Keratinocyte (primary cell): ENCODE results near the gene DSCAML1. TPM values are rescaled to one million over a fixed set of nuclear protein-coding genes. Genes with fewer than 3 reads are reported as not detected.

Experiments
- DNase-seq: peaks from one replicate; pipeline ENCODE4 v3.0.0-alpha.2; 2011; ENCODE audit warnings: low read depth, missing footprints, low spot score
- FAIRE-seq: peaks from 2 replicates; lab custom pipeline; 2011; peaks lifted over from hg19 to GRCh38; lab: Jason Lieb, UNC
- H2AFZ ChIP-seq: 2 replicates; pipeline ENCODE4 v1.6.0; 2012; ENCODE audit warnings: low read length, control low read depth, inconsistent platforms; ENCODE audit not compliant: control insufficient read depth
- H3K27ac ChIP-seq: 2 replicates; pipeline ENCODE4 v1.5.1; 2011; ENCODE audit warnings: low read length; ENCODE audit not compliant: control insufficient read depth, insufficient read depth
- H3K27me3 ChIP-seq: 3 replicates; pipeline ENCODE4 v1.6.0; 2011; ENCODE audit warnings: low read length; ENCODE audit not compliant: control insufficient read depth, insufficient read depth; ENCODE audit errors: extremely low read depth
- H3K36me3 ChIP-seq, 2 experiments: 2 replicates in 1 of 2; 3 replicates in 1 of 2; pipeline ENCODE4 v1.5.1; 2011; ENCODE audit warnings: low read length in 2 of 2, mild to moderate bottlenecking in 1 of 2; ENCODE audit not compliant: control insufficient read depth in 2 of 2, insufficient read depth in 2 of 2; ENCODE audit errors: extremely low read depth in 1 of 2
- H3K4me1 ChIP-seq: 3 replicates; pipeline ENCODE4 v1.5.1; 2011; ENCODE audit warnings: low read length; ENCODE audit not compliant: control insufficient read depth, insufficient read depth; ENCODE audit errors: extremely low read depth
- H3K4me2 ChIP-seq: 3 replicates; pipeline ENCODE4 v1.6.0; 2011; ENCODE audit warnings: low read depth, low read length; ENCODE audit not compliant: control insufficient read depth, insufficient read depth; ENCODE audit errors: extremely low read depth
- H3K4me3 ChIP-seq, 3 experiments: fragments of 200-600 bp in 1 of 3; sonication (generic) in 1 of 3; 2 replicates in 2 of 3; 3 replicates in 1 of 3; pipeline ENCODE4 v1.5.1; 2011 to 2016; ENCODE audit warnings: low read length in 3 of 3, mild to moderate bottlenecking in 3 of 3, control low read depth in 2 of 3, inconsistent platforms in 1 of 3, low read depth in 1 of 3, mixed read lengths in 1 of 3, mixed run types in 1 of 3, moderate library complexity in 1 of 3; ENCODE audit not compliant: control insufficient read depth in 2 of 3, insufficient read depth in 2 of 3; ENCODE audit errors: extremely low read depth in 1 of 3
- H3K79me2 ChIP-seq: 2 replicates; pipeline ENCODE4 v1.6.0; 2012; ENCODE audit warnings: low read length; ENCODE audit not compliant: control insufficient read depth, insufficient read depth
- H3K9ac ChIP-seq: 3 replicates; pipeline ENCODE4 v1.6.0; 2011; ENCODE audit warnings: low read length; ENCODE audit not compliant: control insufficient read depth, insufficient read depth; ENCODE audit errors: extremely low read depth
- H3K9me1 ChIP-seq: 3 replicates; pipeline ENCODE4 v1.6.0; 2011; ENCODE audit warnings: low read length; ENCODE audit not compliant: control insufficient read depth, insufficient read depth; ENCODE audit errors: extremely low read depth
- H3K9me3 ChIP-seq: 2 replicates; pipeline ENCODE4 v1.5.1; 2012; ENCODE audit warnings: low read depth, low read length; ENCODE audit not compliant: control insufficient read depth
- H4K20me1 ChIP-seq: 3 replicates; pipeline ENCODE4 v1.6.0; 2011; ENCODE audit warnings: low read length; ENCODE audit not compliant: control insufficient read depth, insufficient read depth; ENCODE audit errors: extremely low read depth
- EZH2 ChIP-seq: IDR thresholded peaks from one replicate; pipeline ENCODE4 v1.6.1; 2012; ENCODE audit warnings: inconsistent platforms, mild to moderate bottlenecking, low read length, moderate library complexity
- dilution Hi-C: fragments of 300-500 bp; cut with MboI; formaldehyde crosslinking; loops from one replicate; pipeline ENCODE4 v1.7.0; 2020; ENCODE audit warnings: low sequenced_read_pairs; ENCODE audit not compliant: extremely low pct_ligation_motif_present
- polyA plus RNA-seq, 5 experiments: library from polyadenylated mRNA; depleted of rRNA in 3 of 5; stranded (reverse) in 3 of 5; stranded (forward) in 1 of 5; unstranded in 1 of 5; fragments of >200 nt; gene quantifications; 1 replicate in 1 of 5; 2 replicates in 3 of 5; 3 replicates in 1 of 5; pipeline versions ENCODE4 v1.2.1 to v1.2.3, GENCODE V29; 2011 to 2012; ENCODE audit warnings: missing spikeins in 2 of 5, low read depth in 1 of 5, low replicate concordance in 1 of 5
- TF ChIP-seq, protein P1 (sequence below), 3 experiments: IDR thresholded peaks in 1 of 3; conservative IDR thresholded peaks in 1 of 3; optimal IDR thresholded peaks in 1 of 3; 2 replicates in 2 of 3; 3 replicates in 1 of 3; pipeline versions ENCODE3 to v1.5.1; 2011; ENCODE audit warnings: low read length in 3 of 3, mild to moderate bottlenecking in 3 of 3, moderate library complexity in 2 of 3, control low read depth in 1 of 3, inconsistent platforms in 1 of 3; ENCODE audit not compliant: insufficient read depth in 2 of 3; ENCODE audit errors: extremely low read depth in 1 of 3

The DSCAML1 gene
- polyA plus RNA-seq, 1 donor (not counting 4 experiments of a cell fraction or from before 2014, with no cell fraction given), result not detected

DNA sequence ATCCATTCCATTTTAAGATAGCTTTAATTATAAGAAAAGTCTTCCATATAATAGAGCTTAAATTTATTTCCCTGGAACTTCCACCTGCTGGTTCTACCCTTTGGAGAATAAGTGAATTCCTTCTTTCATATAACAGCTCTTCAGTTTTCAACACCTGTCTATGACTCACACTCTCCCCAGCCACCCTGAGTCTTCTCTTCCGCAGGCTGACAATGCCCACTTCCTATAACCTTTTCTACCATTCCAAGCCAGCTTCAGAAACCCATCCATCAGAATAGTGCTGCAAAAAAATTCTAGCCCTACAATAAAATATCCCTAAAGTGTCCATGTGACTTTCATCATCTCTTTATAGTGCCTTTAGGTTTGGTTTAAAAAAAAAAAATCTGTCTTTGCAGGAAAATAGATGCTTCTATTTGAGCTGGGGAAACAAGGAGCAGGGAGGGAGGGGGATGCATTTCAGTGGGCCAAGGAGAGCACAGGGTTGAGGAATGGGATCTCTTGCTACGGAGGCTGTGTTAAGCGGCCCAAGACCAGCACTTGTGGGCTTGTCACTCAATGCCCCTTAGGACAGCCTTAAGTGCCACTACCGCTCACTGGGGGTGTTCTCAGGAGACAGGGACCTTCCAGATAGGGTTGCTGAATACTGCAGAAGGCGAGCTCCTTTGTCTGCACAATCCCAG, 178.6 kb downstream of the DSCAML1 start:
- Histone ChIP-seq H3K27ac (no peak overlapping the region), H3K4me3 (no peak overlapping the region), H3K4me2 (no peak overlapping the region), H3K4me1 (no peaks in the 10 kb centered on the region), H3K36me3 (no peaks in the 10 kb centered on the region), H3K9ac (no peak overlapping the region), H4K20me1 (no peaks in the 10 kb centered on the region), H3K79me2 (no peaks in the 10 kb centered on the region), H3K9me1 (no peaks in the 10 kb centered on the region), H2AFZ (no peak overlapping the region), H3K27me3 (peaks cover 9% of the 10 kb centered on the region), H3K9me3 (no peaks in the 10 kb centered on the region)
- dilution Hi-C loops, result no loop called here
- DNase-seq (no peak), FAIRE-seq (no peak)
- TF ChIP-seq EZH2, result no peak
- TF ChIP-seq, protein P1, sequence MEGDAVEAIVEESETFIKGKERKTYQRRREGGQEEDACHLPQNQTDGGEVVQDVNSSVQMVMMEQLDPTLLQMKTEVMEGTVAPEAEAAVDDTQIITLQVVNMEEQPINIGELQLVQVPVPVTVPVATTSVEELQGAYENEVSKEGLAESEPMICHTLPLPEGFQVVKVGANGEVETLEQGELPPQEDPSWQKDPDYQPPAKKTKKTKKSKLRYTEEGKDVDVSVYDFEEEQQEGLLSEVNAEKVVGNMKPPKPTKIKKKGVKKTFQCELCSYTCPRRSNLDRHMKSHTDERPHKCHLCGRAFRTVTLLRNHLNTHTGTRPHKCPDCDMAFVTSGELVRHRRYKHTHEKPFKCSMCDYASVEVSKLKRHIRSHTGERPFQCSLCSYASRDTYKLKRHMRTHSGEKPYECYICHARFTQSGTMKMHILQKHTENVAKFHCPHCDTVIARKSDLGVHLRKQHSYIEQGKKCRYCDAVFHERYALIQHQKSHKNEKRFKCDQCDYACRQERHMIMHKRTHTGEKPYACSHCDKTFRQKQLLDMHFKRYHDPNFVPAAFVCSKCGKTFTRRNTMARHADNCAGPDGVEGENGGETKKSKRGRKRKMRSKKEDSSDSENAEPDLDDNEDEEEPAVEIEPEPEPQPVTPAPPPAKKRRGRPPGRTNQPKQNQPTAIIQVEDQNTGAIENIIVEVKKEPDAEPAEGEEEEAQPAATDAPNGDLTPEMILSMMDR (optimal IDR thresholded peaks at IDR 0.05 in 1 of 3, IDR thresholded peaks at IDR 0.05 in 1 of 3, conservative IDR thresholded peaks at IDR 0.05 in 1 of 3; ENCODE audit: extremely low read depth in 1 of 3, insufficient read depth in 2 of 3, low read length in 3 of 3), result no peak

DNA sequence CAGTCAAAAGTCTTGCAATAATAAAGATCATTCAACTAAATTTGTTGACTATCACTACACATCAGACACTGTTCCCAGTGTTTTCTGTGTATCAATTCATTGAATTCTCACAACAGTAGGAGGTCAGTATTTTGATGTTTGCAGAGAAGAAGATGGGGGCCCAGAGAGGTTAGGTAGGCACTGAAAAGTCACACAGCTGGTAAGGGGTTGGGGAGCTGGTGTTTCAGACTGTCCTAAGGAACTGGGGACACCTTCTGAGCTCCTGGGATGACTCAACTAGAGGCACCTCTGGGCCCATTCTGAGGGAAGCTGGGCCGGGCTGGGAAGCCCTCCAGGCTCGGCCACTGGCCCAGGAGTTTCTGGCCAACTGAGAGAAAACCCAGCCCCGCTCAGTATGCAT, 180.0 kb downstream of the DSCAML1 start:
- Histone ChIP-seq H3K4me1 (no peaks in the 10 kb centered on the region), H3K27me3 (peaks cover 13% of the 10 kb centered on the region), H3K27ac (no peak overlapping the region), H3K36me3 (no peaks in the 10 kb centered on the region), H3K9ac (no peak overlapping the region), H3K79me2 (no peaks in the 10 kb centered on the region), H3K9me1 (no peaks in the 10 kb centered on the region), H3K4me2 (no peak overlapping the region), H2AFZ (no peak overlapping the region), H3K9me3 (no peaks in the 10 kb centered on the region), H3K4me3 (no peak overlapping the region), H4K20me1 (no peaks in the 10 kb centered on the region)
- no peak for DNase-seq
- dilution Hi-C loops, result no loop called here
- TF ChIP-seq, protein P1 (optimal IDR thresholded peaks at IDR 0.05 in 1 of 3, IDR thresholded peaks at IDR 0.05 in 1 of 3, conservative IDR thresholded peaks at IDR 0.05 in 1 of 3; ENCODE audit: extremely low read depth in 1 of 3, insufficient read depth in 2 of 3, low read length in 3 of 3), result no peak
- TF ChIP-seq EZH2, result no peak
- no peak for FAIRE-seq
